BE2C (cell line): ENCODE results near the gene INO80B.

Experiments used
- DNase-seq: peaks from one replicate; pipeline ENCODE4 v3.0.0-alpha.2; 2020
- H3K27me3 ChIP-seq: fragments of 250-450 bp; sonication (Bioruptor Pico); 2 replicates; pipeline ENCODE4 v1.5.1; 2020; ENCODE audit warnings: mild to moderate bottlenecking
- H3K36me3 ChIP-seq: fragments of 250-450 bp; sonication (Bioruptor Pico); 2 replicates; pipeline ENCODE4 v1.5.1; 2020; ENCODE audit warnings: mild to moderate bottlenecking
- H3K4me1 ChIP-seq: fragments of 250-450 bp; sonication (Bioruptor Pico); 2 replicates; pipeline ENCODE4 v1.5.1; 2020
- H3K4me3 ChIP-seq: 2 replicates; pipeline ENCODE4 v1.5.1; 2011; ENCODE audit warnings: low read depth, low read length
- H3K9me3 ChIP-seq: fragments of 250-450 bp; sonication (Bioruptor Pico); 2 replicates; pipeline ENCODE4 v1.5.1; 2020
- TF ChIP-seq, protein P1 (sequence below): IDR thresholded peaks from 2 replicates; pipeline ENCODE4 v1.5.1; 2012; ENCODE audit warnings: mild to moderate bottlenecking, low read depth, low read length

The INO80B gene

DNA sequence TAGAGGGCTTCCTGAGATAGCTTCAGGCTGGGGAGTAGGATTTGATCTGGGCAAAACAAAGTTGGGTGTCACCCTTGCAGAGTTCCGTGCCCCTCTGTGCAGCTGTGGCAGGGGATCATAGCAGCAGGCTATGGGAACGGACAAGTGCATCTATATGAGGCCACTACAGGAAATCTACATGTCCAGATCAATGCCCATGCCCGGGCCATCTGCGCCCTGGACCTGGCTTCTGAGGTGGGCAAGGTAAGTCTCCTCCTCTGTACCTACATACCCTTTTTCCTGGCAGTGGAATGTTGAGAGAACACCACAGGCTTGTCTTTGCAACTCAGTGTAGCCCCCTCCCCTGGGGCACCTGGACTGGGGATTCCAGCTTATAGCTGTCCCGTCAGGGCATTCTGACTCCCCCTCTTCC lies 29.9 kb upstream of the INO80B start:
- Histone ChIP-seq H3K4me1 (no peaks in the 10 kb centered on the region), H3K36me3 (no peaks in the 10 kb centered on the region), H3K9me3 (no peaks in the 10 kb centered on the region), H3K4me3 (no peak overlapping the region), H3K27me3 (no peaks in the 10 kb centered on the region)
- no peak for DNase-seq
- TF ChIP-seq, protein P1, sequence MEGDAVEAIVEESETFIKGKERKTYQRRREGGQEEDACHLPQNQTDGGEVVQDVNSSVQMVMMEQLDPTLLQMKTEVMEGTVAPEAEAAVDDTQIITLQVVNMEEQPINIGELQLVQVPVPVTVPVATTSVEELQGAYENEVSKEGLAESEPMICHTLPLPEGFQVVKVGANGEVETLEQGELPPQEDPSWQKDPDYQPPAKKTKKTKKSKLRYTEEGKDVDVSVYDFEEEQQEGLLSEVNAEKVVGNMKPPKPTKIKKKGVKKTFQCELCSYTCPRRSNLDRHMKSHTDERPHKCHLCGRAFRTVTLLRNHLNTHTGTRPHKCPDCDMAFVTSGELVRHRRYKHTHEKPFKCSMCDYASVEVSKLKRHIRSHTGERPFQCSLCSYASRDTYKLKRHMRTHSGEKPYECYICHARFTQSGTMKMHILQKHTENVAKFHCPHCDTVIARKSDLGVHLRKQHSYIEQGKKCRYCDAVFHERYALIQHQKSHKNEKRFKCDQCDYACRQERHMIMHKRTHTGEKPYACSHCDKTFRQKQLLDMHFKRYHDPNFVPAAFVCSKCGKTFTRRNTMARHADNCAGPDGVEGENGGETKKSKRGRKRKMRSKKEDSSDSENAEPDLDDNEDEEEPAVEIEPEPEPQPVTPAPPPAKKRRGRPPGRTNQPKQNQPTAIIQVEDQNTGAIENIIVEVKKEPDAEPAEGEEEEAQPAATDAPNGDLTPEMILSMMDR, result no peak

DNA sequence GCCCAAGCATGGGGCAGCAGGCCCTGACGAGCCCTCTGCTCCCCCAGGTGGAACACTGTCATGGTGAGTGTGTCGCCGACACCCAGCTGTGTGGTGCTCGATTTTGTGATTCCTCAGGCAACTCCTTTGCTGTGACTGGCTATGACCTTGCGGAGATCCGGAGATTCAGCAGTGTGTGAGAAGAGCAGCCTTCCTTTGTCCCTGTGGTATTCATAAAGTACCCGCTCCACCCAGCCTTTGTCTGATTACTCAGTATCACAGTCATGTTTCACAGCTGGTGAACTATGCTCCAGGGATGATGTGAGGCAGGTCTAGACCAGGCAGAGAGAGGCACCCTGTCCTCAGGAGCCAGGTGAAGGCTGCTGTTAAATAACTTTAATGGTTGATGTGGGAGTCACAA lies 29.4 kb upstream of the INO80B start:
- no peaks in the 10 kb centered on the region for H3K4me1 ChIP-seq
- no peaks in the 10 kb centered on the region for H3K9me3 ChIP-seq
- H3K36me3 ChIP-seq, result no peaks in the 10 kb centered on the region
- H3K27me3 ChIP-seq, result no peaks in the 10 kb centered on the region
- TF ChIP-seq, protein P1, result no peak
- no peak for DNase-seq
- H3K4me3 ChIP-seq, result no peak overlapping the region

DNA sequence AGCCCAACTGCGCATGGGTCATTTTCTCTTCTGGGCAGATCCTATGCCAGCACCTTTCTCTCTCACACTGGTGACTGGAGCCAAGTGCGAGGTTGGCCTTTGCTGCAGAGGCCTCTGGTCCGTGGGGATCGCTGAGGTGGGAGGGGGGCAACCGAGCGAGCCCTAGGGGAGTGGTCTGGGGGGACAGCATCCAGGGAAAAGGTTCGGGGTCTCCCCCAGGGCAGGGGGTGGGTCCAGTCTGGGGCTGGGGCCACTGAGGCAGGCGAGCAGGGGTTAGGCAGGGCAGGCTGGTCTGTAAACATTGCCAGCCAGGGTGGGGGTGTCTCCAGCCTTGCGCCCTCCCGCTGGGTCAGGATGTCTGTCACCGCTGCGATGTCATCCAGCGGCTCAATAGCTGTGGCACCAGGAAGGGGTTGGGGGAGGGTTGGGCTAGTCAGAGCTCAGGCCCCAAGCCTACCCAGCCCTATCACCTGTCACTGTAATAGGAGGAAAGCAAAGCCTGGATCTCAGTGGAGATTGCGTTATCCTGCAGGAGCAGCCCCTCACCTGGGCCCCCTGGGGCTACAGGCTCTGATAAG lies 28.6 kb upstream of the INO80B start:
- Histone ChIP-seq H3K4me3 (no peak overlapping the region), H3K27me3 (no peaks in the 10 kb centered on the region), H3K9me3 (no peaks in the 10 kb centered on the region), H3K36me3 (no peaks in the 10 kb centered on the region), H3K4me1 (no peaks in the 10 kb centered on the region)
- DNase-seq, result no peak
- TF ChIP-seq, protein P1, result no peak

DNA sequence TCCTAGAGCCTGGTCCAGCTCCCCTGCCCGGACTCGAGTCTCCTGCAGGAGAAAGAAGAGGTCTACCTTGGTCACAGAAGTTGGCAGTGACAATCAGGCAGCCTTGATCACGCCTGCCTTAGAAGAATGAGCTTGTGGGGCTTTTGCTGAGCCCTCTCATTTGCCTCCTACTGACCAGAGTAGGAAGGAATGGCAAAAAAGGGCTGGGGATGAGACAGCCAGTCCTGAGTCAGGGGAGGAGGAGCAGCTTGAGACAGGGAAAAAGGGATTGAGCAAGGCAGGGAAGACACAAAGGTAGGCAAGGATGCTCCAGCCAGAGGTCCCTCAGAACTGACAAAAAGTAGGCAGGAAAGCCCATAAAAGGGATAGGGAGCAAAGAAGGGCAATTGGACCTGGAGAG lies 27.3 kb upstream of the INO80B start:
- Histone ChIP-seq H3K36me3 (no peaks in the 10 kb centered on the region), H3K4me3 (no peak overlapping the region), H3K4me1 (no peaks in the 10 kb centered on the region), H3K27me3 (no peaks in the 10 kb centered on the region), H3K9me3 (no peaks in the 10 kb centered on the region)
- TF ChIP-seq, protein P1, result no peak
- DNase-seq, result no peak

DNA sequence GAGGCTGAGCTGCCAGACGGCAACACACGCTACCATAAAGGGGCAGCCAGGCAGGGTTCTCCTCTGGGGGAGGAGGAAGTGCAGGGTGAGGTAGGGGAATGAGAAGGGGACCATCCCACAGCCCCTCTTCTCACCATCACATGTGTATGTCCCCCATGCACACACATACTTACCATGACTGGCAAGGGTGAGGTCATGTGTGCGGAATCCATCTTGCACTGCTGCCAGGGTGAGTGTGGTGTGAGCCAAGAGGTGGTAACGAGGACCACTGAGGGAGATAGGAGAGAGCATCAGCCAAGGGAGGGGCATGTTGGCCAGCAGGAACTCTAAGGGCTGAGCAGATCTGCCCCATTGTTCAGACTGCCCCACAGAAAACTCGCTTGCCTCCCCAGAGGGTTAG lies 26.2 kb upstream of the INO80B start:
- no peak for DNase-seq
- TF ChIP-seq, protein P1, result no peak
- H3K9me3 ChIP-seq, result no peaks in the 10 kb centered on the region
- no peaks in the 10 kb centered on the region for H3K27me3 ChIP-seq
- H3K36me3 ChIP-seq, result no peaks in the 10 kb centered on the region
- H3K4me1 ChIP-seq, result no peaks in the 10 kb centered on the region
- no peak overlapping the region for H3K4me3 ChIP-seq

DNA sequence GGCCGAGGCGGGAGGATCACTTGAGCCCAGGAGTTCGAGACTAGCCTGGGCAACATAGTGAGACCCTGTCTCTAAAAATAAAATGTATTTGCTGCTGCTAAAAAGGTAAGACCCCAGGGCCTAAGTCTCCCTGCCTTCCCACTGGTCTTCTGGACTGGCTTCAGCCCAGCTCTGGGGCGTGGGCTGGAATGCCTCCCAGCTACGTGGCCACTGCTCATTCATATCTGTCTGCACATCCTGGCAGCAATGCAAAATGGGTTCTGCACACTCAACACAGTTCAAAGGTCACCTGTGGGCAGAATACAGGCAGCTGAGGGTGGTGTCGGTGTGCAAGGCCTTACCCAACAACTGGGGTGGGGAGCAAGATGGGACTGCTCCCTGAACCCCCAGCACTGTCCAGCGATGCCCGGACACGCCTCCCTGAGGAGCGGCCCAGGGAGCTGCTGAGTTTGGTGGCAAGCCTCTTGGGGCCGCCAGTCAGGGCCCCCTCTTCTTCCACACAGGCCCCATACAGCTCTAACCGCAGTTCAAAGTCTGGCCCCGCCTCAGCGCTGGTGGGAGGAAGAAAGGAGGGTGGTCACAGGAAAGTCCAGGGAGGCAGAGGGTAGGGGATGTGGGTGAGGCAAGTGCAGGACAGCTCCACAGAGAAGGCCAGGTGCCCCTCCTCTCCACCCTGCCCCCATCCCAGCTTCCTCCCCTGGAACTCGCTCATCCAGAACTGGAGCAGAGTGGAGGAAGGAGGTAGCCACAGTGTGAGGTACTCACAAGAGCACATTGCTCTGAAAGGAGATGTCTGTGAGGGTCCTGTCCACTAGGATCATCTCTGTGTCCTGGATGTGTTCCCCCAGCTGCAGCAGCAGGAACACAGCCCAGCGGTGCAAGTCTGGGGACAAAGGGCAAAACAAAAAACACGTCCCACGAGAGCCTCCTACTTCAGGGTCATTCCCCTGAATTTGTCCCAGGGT lies 25.1 kb upstream of the INO80B start:
- Histone ChIP-seq H3K4me1 (no peaks in the 10 kb centered on the region), H3K4me3 (no peak overlapping the region), H3K27me3 (no peaks in the 10 kb centered on the region), H3K36me3 (no peaks in the 10 kb centered on the region), H3K9me3 (no peaks in the 10 kb centered on the region)
- TF ChIP-seq, protein P1, result no peak
- no peak for DNase-seq
